SH-SY5Y (cell line): ENCODE measurements around the gene DFFA.

ENCODE experiments used
- GATA2 ChIP-seq: IDR thresholded peaks from 2 replicates; pipeline ENCODE4 v1.6.1; 2011; ENCODE audit warnings: mild to moderate bottlenecking, low read depth, low read length
- GATA3 ChIP-seq: IDR thresholded peaks from 2 replicates; pipeline ENCODE4 v1.6.1; 2011; ENCODE audit warnings: low read depth, mild to moderate bottlenecking, low read length, moderate library complexity

DNA sequence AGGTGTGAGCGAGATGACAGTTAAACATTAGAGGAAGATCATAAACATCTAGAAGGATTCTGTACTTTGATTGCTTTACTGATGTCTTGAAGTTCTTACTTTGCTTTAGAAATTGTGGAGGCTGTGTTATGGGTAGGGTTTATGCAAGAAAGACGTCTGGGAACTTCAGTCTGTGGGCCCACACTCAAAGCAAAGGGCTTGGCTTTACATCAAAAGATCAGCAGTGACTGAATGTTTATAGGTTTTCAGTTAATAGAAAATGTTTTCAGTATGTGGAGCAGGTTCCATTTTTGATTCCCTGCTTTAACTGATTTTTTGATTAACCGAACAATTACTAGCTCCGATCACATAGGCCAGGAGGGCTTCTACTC, 34.3 kb upstream of the DFFA start:
- no peak for TF ChIP-seq GATA2
- TF ChIP-seq GATA3: no peak
